Mucosa of descending colon (tissue), 3 donors: ENCODE measurements around the gene STK32A. TPM values are rescaled to one million over a fixed set of nuclear protein-coding genes. Genes with fewer than 3 reads are reported as not detected.
A peak's percentile ranks its signal among the peaks of the same experiment; 100 is the strongest.

Source experiments
- ATAC-seq: fragments of 200-7000 bp; cut with Tn5 transposase; one replicate; pipeline ENCODE4 v1.9.1; 2020; ENCODE audit warnings: mild to moderate bottlenecking, moderate library complexity
- DNase-seq, 3 donors: peaks; one replicate each; pipeline ENCODE4 v3.0.0-alpha.2; 2020
- H3K36me3 ChIP-seq: fragments of 200-600 bp; one replicate; pipeline ENCODE4 v1.8.0; 2021; ENCODE audit warnings: low read depth, mild to moderate bottlenecking
- H3K4me1 ChIP-seq: fragments of 200-600 bp; one replicate; pipeline ENCODE4 v1.8.0; 2021; ENCODE audit warnings: low read depth, mild to moderate bottlenecking
- H3K4me3 ChIP-seq: fragments of 200-600 bp; one replicate; pipeline ENCODE4 v1.8.0; 2021; ENCODE audit warnings: mild to moderate bottlenecking
- H3K9me3 ChIP-seq: fragments of 200-600 bp; one replicate; pipeline ENCODE4 v1.8.0; 2021; ENCODE audit warnings: mild to moderate bottlenecking
- CTCF ChIP-seq: fragments of 200-600 bp; IDR thresholded peaks from one replicate; pipeline ENCODE4 v1.8.0; 2022; ENCODE audit warnings: antibody characterized with exemption, mild to moderate bottlenecking
- intact Hi-C, 2 donors: fragments of 100-400 bp; cut with DNase I in 1 of 2; cut with micrococcal nuclease in 1 of 2; formaldehyde crosslinking; loops; one replicate each; pipeline versions ENCODE4 v1.11.0 to v1.11.1; 2022; cut with DNase I, micrococcal nuclease
- total RNA-seq, 3 donors: library from RNA; stranded (reverse); fragmentation: NEBNext Ultra II Directional in 2 of 3; extraction: Animal tissue kit (Norgen Biotek cat#: 25700) in 2 of 3; gene quantifications; one replicate each; pipeline versions ENCODE4 v1.2.1 to v1.2.4, GENCODE V29; 2021 to 2023
- donor health status: DM: no; HTN: no; CAD: no; lungs with moderate emphysema.
- donor health status: DM: no; HTN: no; CAD: no.
- donor health status: DM: no; HTN: yes; CAD: no.

The STK32A gene
- total RNA-seq, 3 donors from 2014 or later, result 0.43 to 4.0 (median 0.65) TPM

- Histone ChIP-seq H3K36me3 (no peaks in the 10 kb centered on the region), H3K4me1 (no peaks in the 10 kb centered on the region), H3K4me3 (no peak overlapping the region), H3K9me3 (no peaks in the 10 kb centered on the region)
- ATAC-seq (no peak), DNase-seq (no peak)
- intact Hi-C loops, result no loop called here
- no peak for TF ChIP-seq CTCF
Measured at GRCh38 chr5:147404706-147405105, 169.9 kb downstream of the STK32A start.

DNA sequence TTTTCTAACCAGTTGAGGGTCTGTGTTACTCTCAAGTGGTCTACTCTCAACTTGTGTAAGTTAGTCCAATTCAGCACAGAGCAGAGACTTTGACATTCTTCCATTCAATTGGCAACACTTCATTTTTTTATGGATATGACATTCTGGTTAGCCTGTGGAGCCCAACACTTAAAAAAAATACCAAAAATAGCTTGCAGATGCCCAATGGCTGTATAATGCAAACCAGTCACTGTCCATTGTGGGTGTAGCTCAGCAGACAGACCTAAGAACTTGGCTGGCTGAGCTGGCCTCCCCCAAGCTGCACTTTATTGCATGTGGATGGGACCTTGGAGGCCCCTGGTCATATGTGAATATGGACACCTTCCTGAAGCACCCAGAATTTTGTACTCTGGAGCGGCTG is 171.8 kb downstream of the STK32A start:
- Histone ChIP-seq H3K4me1 (no peaks in the 10 kb centered on the region), H3K9me3 (no peaks in the 10 kb centered on the region), H3K4me3 (no peak overlapping the region), H3K36me3 (no peaks in the 10 kb centered on the region)
- DNase-seq (no peak), ATAC-seq (no peak)
- intact Hi-C loops, result no loop called here
- no peak for TF ChIP-seq CTCF

GRCh38 chr5:147407094-147407681 is 172.4 kb downstream of the STK32A start:
- no peaks in the 10 kb centered on the region for H3K36me3 ChIP-seq
- no peak for TF ChIP-seq CTCF
- intact Hi-C loops, result no loop called here
- H3K4me1 ChIP-seq, result no peaks in the 10 kb centered on the region
- DNase-seq (no peak), ATAC-seq (no peak)
- no peaks in the 10 kb centered on the region for H3K9me3 ChIP-seq
- H3K4me3 ChIP-seq, result no peak overlapping the region

- no peaks in the 10 kb centered on the region for H3K9me3 ChIP-seq
- H3K4me1 ChIP-seq, result no peaks in the 10 kb centered on the region
- DNase-seq (no peak), ATAC-seq (no peak)
- no peaks in the 10 kb centered on the region for H3K36me3 ChIP-seq
- intact Hi-C loops, result no loop called here
- H3K4me3 ChIP-seq, result no peak overlapping the region
- no peak for TF ChIP-seq CTCF
Measured at GRCh38 chr5:147408980-147409379, 174.2 kb downstream of the STK32A start.

- no peak overlapping the region for H3K4me3 ChIP-seq
- DNase-seq (no peak), ATAC-seq (peak; percentile 24)
- no peaks in the 10 kb centered on the region for H3K36me3 ChIP-seq
- no peaks in the 10 kb centered on the region for H3K4me1 ChIP-seq
- H3K9me3 ChIP-seq, result no peaks in the 10 kb centered on the region
- intact Hi-C loops, result no loop called here
- no peak for TF ChIP-seq CTCF
Measured at GRCh38 chr5:147410496-147411358, 175.9 kb downstream of the STK32A start.
